ENCODE data around the gene ABHD2.

ABHD2 gene

DNA sequence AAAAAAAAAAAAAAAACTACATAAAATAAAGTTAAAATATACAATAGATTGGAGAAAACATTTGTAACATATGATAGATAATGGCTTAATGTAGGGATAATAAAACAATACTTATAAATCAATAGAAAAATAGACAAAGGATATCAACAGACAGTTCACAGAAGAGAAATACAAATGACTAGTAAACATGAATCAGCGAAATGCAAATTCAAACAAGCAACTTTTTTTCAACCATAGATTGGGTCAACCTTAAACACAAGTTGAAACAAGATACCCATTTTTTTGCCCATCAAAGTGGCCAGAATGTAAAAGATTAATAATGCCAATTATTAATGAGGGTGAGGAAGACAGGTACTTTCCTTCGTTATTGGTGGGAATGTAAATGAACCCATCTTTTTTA, 59.9 kb downstream of the ABHD2 start:
- H3K4me3 ChIP-seq (ENCODE audit: low read depth, low read length) = no peak overlapping the region
- DNase-seq (ENCODE audit: low read depth) = no peak
- TF ChIP-seq MYC (IDR thresholded peaks at IDR 0.05; ENCODE audit: low read depth, low read length) (no peak), POLR2A (IDR thresholded peaks at IDR 0.05; ENCODE audit: extremely low read depth, insufficient read length) (no peak)

GRCh38 chr15:89149501-89150101, 61.3 kb downstream of the ABHD2 start:
- no peak overlapping the region for H3K4me3 ChIP-seq (ENCODE audit: low read depth, low read length)
- no peak for DNase-seq (ENCODE audit: low read depth)
- TF ChIP-seq MAX (IDR thresholded peaks at IDR 0.05; ENCODE audit: low read depth, low read length) (no peak), MYC (IDR thresholded peaks at IDR 0.05; ENCODE audit: low read depth, low read length) (no peak), POLR2A (IDR thresholded peaks at IDR 0.05; ENCODE audit: extremely low read depth, insufficient read length) (no peak)
- TF ChIP-seq, protein P1, sequence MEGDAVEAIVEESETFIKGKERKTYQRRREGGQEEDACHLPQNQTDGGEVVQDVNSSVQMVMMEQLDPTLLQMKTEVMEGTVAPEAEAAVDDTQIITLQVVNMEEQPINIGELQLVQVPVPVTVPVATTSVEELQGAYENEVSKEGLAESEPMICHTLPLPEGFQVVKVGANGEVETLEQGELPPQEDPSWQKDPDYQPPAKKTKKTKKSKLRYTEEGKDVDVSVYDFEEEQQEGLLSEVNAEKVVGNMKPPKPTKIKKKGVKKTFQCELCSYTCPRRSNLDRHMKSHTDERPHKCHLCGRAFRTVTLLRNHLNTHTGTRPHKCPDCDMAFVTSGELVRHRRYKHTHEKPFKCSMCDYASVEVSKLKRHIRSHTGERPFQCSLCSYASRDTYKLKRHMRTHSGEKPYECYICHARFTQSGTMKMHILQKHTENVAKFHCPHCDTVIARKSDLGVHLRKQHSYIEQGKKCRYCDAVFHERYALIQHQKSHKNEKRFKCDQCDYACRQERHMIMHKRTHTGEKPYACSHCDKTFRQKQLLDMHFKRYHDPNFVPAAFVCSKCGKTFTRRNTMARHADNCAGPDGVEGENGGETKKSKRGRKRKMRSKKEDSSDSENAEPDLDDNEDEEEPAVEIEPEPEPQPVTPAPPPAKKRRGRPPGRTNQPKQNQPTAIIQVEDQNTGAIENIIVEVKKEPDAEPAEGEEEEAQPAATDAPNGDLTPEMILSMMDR (IDR thresholded peaks at IDR 0.05; ENCODE audit: low read depth, low read length) = no peak

DNA sequence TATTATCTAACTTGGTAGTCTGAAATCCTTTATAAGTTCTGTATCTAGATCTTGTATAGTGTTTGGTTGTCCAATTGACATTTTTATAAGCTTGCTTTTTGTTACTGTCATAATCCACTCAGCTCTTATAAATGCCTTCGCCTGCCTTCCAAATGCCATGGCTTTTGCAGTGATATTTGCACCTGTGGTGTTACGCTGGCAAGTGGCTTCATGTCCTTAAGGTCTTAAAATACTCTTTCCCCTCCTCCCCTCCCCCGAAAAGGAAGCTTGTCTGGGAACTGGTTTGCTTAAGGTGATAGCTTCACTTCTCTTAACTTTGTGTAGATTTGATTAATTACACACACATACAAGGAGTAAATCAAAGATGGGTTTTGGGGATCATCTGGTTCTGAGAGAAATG, 62.0 kb downstream of the ABHD2 start:
- no peak for TF ChIP-seq POLR2A (IDR thresholded peaks at IDR 0.05; ENCODE audit: extremely low read depth, insufficient read length)
- TF ChIP-seq, protein P1 (IDR thresholded peaks at IDR 0.05; ENCODE audit: low read depth, low read length) = no peak
- TF ChIP-seq MAX (IDR thresholded peaks at IDR 0.05; ENCODE audit: low read depth, low read length) = no peak
- TF ChIP-seq MYC (IDR thresholded peaks at IDR 0.05; ENCODE audit: low read depth, low read length) = no peak
- no peak for DNase-seq (ENCODE audit: low read depth)
- no peak overlapping the region for H3K4me3 ChIP-seq (ENCODE audit: low read depth, low read length)

GRCh38 chr15:89150762-89151664, 62.8 kb downstream of the ABHD2 start:
- no peak overlapping the region for H3K4me3 ChIP-seq (ENCODE audit: low read depth, low read length)
- no peak for TF ChIP-seq MAX (IDR thresholded peaks at IDR 0.05; ENCODE audit: low read depth, low read length)
- TF ChIP-seq, protein P1 (IDR thresholded peaks at IDR 0.05; ENCODE audit: low read depth, low read length) = no peak
- no peak for TF ChIP-seq MYC (IDR thresholded peaks at IDR 0.05; ENCODE audit: low read depth, low read length)
- TF ChIP-seq POLR2A (IDR thresholded peaks at IDR 0.05; ENCODE audit: extremely low read depth, insufficient read length) = no peak
- DNase-seq (ENCODE audit: low read depth) = peak; percentile 27

DNA sequence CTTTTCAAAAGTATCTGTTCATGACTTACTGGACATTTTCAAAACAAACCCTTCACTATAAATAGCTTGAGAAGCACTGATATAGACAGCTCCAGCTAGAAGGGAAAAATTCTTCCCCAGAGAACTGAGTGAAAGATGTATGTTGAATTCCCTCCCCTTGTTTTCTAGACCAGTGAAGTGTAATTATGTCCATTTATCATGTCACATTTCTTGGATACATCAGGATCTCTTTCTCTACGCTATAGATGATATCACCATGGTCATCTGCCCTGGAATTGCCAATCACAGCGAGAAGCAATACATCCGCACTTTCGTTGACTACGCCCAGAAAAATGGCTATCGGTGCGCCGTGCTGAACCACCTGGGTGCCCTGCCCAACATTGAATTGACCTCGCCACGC, 66.9 kb downstream of the ABHD2 start:
- TF ChIP-seq POLR2A (IDR thresholded peaks at IDR 0.05; ENCODE audit: extremely low read depth, insufficient read length) = no peak
- TF ChIP-seq, protein P1 (IDR thresholded peaks at IDR 0.05; ENCODE audit: low read depth, low read length) = no peak
- TF ChIP-seq MAX (IDR thresholded peaks at IDR 0.05; ENCODE audit: low read depth, low read length) = no peak
- no peak for TF ChIP-seq MYC (IDR thresholded peaks at IDR 0.05; ENCODE audit: low read depth, low read length)
- no peak overlapping the region for H3K4me3 ChIP-seq (ENCODE audit: low read depth, low read length)
- no peak for DNase-seq (ENCODE audit: low read depth)

DNA sequence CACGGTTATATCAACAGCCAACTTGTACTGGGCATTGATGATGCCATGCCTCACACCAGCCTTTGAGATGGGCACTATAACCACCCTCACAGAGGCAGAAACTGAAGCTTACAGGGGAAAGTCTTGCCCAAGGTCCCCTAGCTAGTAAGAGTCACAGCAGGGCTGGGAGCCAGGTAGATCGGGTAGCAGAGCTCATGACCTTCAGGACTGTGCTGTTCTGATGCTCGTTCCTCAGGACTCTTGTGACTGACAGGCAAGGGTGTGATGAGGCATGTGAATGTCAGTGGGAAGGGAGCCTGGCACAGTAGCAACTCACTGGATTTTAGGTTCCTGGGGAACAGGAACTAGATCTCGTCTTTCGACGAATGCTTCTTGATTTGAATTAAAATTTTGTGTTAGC, 67.4 kb downstream of the ABHD2 start:
- no peak overlapping the region for H3K4me3 ChIP-seq (ENCODE audit: low read depth, low read length)
- TF ChIP-seq, protein P1 (IDR thresholded peaks at IDR 0.05; ENCODE audit: low read depth, low read length) = no peak
- no peak for TF ChIP-seq POLR2A (IDR thresholded peaks at IDR 0.05; ENCODE audit: extremely low read depth, insufficient read length)
- TF ChIP-seq MAX (IDR thresholded peaks at IDR 0.05; ENCODE audit: low read depth, low read length) = no peak
- no peak for TF ChIP-seq MYC (IDR thresholded peaks at IDR 0.05; ENCODE audit: low read depth, low read length)
- DNase-seq (ENCODE audit: low read depth) = no peak
